ENCODE measurements around the gene AMPD2. TPM values are rescaled to one million over a fixed set of nuclear protein-coding genes. Genes with fewer than 3 reads are reported as not detected.

The AMPD2 gene
- polyA plus RNA-seq, 4 donors: 25.9 to 50.8 (median 35.2) TPM

Other genes starting within 250 kb of the AMPD2 start
- 10 to 100 TPM in 3 of 4 donors, 1 to 10 TPM in 1; 7.0 to 51.5 (median 23.6) TPM for gene SORT1, start 221.9 kb upstream of the AMPD2 start, polyA plus RNA-seq
- 100 to 1,000 TPM in 3 of 4 donors, 10 to 100 TPM in 1; 99.3 to 113 (median 104) TPM for gene PSMA5, start 193.4 kb upstream of the AMPD2 start, polyA plus RNA-seq
- gene SYPL2, start 153.3 kb upstream of the AMPD2 start, polyA plus RNA-seq: under 1 TPM in 2 of 4 donors, not detected in 2; 0.65 to 0.67 TPM
- gene ATXN7L2, start 135.9 kb upstream of the AMPD2 start, polyA plus RNA-seq: 1 to 10 TPM; 4.8 to 8.9 (median 6.2) TPM
- gene CYB561D1, start 125.7 kb upstream of the AMPD2 start, polyA plus RNA-seq: 1 to 10 TPM; 5.1 to 8.6 (median 7.2) TPM
- 1 to 10 TPM; 1.3 to 2.9 (median 2.2) TPM for gene AMIGO1, start 110.1 kb upstream of the AMPD2 start, polyA plus RNA-seq
- gene GPR61, start 80.0 kb upstream of the AMPD2 start, polyA plus RNA-seq: under 1 TPM in 2 of 4 donors, not detected in 2; 0.09 to 0.64 TPM
- gene GNAI3, start 71.2 kb upstream of the AMPD2 start, polyA plus RNA-seq: 1 to 10 TPM; 3.0 to 7.4 (median 4.1) TPM
- gene GNAT2, start 221 bp upstream of the AMPD2 start, polyA plus RNA-seq: under 1 TPM in 2 of 4 donors, not detected in 2; 0.04 to 0.28 TPM
- 100 to 1,000 TPM in 3 of 4 donors, 10 to 100 TPM in 1; 81.9 to 316 (median 206) TPM for gene GSTM4, start 36.3 kb downstream of the AMPD2 start, polyA plus RNA-seq
- gene GSTM2, start 48.2 kb downstream of the AMPD2 start, polyA plus RNA-seq: 100 to 1,000 TPM in 1 of 4 donors, 10 to 100 TPM in 3; 29.4 to 170 (median 54.2) TPM
- gene GSTM1, start 68.0 kb downstream of the AMPD2 start, polyA plus RNA-seq: 100 to 1,000 TPM in 2 of 4 donors, 1 to 10 TPM in 1, under 1 TPM in 1; 0.97 to 175 (median 51.6) TPM
- gene GSTM5, start 92.4 kb downstream of the AMPD2 start, polyA plus RNA-seq: 1 to 10 TPM in 3 of 4 donors, not detected in 1; 1.1 to 4.4 (median 3.0) TPM
- 100 to 1,000 TPM in 2 of 4 donors, 10 to 100 TPM in 2; 71.6 to 169 (median 118) TPM for gene GSTM3, start 121.2 kb downstream of the AMPD2 start, polyA plus RNA-seq
- 100 to 1,000 TPM; 167 to 736 (median 401) TPM for gene EPS8L3, start 144.1 kb downstream of the AMPD2 start, polyA plus RNA-seq

Data from small intestine (tissue), 4 donors.